ENCODE results near the gene FRY. TPM values are rescaled to one million over a fixed set of nuclear protein-coding genes. Genes with fewer than 3 reads are reported as not detected.

The FRY gene
- total RNA-seq, 1 experiment from 2014 or later: 1.3 TPM

DNA sequence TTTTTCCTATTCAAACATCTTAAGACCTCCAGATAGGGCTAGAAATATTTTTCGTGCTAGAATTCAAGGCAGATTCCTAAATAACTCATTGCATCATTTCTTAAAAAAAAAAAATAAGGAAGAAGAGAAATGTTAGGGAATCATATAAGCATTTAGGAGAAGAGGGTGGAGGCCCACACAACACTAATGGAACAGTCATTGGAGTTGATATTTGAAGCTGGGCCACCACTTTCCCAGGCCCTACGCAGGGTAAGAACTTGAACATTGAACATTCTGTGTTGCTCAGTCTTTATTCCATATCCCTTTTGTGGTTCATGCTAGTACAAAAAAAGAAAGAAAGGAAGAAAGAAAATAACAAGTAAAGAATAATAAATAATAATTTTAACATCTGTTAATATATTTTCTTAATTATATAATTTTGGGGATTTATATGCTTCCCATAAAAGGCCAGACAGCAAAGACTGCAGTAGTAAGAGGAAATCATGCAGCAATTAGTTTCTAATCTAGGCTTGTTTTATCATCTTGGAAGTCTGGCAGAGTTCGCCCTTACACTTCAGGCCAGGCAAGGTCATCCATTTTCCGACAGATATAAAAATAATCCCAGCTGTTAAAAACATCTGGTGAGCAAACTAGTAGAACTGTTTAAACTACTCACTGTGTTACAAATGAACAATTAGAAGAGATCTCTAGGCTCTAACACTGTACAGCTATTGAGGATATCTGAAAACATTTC is 127.7 kb downstream of the FRY start:
- H3K27ac ChIP-seq (ENCODE audit: low read length): no peak overlapping the region
- H3K36me3 ChIP-seq (ENCODE audit: low read depth, low read length): no peaks in the 10 kb centered on the region
- TF ChIP-seq, protein P1, sequence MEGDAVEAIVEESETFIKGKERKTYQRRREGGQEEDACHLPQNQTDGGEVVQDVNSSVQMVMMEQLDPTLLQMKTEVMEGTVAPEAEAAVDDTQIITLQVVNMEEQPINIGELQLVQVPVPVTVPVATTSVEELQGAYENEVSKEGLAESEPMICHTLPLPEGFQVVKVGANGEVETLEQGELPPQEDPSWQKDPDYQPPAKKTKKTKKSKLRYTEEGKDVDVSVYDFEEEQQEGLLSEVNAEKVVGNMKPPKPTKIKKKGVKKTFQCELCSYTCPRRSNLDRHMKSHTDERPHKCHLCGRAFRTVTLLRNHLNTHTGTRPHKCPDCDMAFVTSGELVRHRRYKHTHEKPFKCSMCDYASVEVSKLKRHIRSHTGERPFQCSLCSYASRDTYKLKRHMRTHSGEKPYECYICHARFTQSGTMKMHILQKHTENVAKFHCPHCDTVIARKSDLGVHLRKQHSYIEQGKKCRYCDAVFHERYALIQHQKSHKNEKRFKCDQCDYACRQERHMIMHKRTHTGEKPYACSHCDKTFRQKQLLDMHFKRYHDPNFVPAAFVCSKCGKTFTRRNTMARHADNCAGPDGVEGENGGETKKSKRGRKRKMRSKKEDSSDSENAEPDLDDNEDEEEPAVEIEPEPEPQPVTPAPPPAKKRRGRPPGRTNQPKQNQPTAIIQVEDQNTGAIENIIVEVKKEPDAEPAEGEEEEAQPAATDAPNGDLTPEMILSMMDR (conservative IDR thresholded peaks at IDR 0.05; ENCODE audit: low read depth, low read length): no peak
- TF ChIP-seq EZH2 (IDR thresholded peaks at IDR 0.05; ENCODE audit: low read length, unreplicated experiment) (no peak), EZH2phosphoT487 (IDR thresholded peaks at IDR 0.05; ENCODE audit: borderline replicate concordance, low read length) (no peak)
- CTCF ChIA-PET: no interaction called here
- intact Hi-C loops (cut with micrococcal nuclease): no loop called here
- DNase-seq: no peak
- ATAC-seq: no peak
- H2AFZ ChIP-seq (ENCODE audit: low read length): no peak overlapping the region
- no peak overlapping the region for H3K9ac ChIP-seq (ENCODE audit: low read length)
- no peaks in the 10 kb centered on the region for H4K20me1 ChIP-seq (ENCODE audit: low read length)
- POLR2A ChIA-PET (ENCODE audit: unreplicated experiment): interaction anchor here (0.7 kb wide), 1 partner anchor 77 kb away, joined by 8 read pairs; no protein-coding TSS in a partner anchor
- peaks cover 12% of the 10 kb centered on the region; the same call in 1 of the 2 replicates for H3K4me1 ChIP-seq (ENCODE audit: insufficient read depth, low read length)
- no peaks in the 10 kb centered on the region for H3K9me3 ChIP-seq (ENCODE audit: low read length)
- H3K4me2 ChIP-seq (ENCODE audit: low read length): no peak overlapping the region
- H3K27me3 ChIP-seq (ENCODE audit: low read length): no peaks in the 10 kb centered on the region
- no peaks in the 10 kb centered on the region for H3K79me2 ChIP-seq (ENCODE audit: low read length)
- BruUV-seq (replicated peaks): no TSS peak
- no peaks in the 10 kb centered on the region for H3F3A ChIP-seq (ENCODE audit: low read length, unreplicated experiment)
- H3K9me2 ChIP-seq (replicated peaks; ENCODE audit: low read length): no peaks in the 10 kb centered on the region
- no peak overlapping the region for H3K4me3 ChIP-seq (ENCODE audit: low read length)

DNA sequence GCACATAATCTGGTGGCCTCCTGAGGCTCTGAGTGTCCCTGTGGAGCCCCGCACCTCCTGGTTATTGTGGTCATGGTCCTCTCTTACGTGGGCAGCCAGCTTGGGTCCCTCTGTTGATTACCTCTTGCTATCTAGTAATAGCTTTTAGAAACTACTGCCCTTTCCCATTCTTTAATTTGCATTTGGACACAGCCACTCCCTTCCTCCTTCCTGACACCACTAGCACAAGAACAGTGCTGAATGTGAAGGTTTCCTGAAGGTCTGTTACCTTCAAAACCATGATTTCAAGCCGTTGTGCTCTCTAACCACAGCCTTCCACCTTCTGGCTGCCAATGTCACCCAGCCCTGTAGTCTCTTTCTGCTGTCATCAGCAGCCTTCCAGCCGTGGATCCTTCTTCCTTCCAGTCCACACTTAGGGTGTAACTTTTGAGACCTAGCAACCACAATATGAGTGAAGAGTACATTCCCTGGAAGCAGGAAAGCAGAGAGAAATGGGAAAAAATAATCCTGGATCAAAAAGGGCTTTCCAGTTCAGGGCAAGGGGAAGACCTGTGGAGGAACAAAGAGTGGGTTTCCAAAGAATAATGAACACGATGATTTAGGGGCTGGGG is 130.9 kb downstream of the FRY start:
- intact Hi-C loops (cut with micrococcal nuclease): loop anchor here (10.0 kb wide), 1 partner anchor 252 kb away; no protein-coding TSS in a partner anchor
- POLR2A ChIA-PET (ENCODE audit: unreplicated experiment): no interaction called here

More for the DNA sequence above, 130.9 kb downstream of the FRY start:
- CTCF ChIA-PET: no interaction called here
- H3K27me3 ChIP-seq (ENCODE audit: low read length): no peaks in the 10 kb centered on the region
- ATAC-seq (no peak), DNase-seq (no peak)
- H4K20me1 ChIP-seq (ENCODE audit: low read length): no peaks in the 10 kb centered on the region
- H3K36me3 ChIP-seq (ENCODE audit: low read depth, low read length): no peaks in the 10 kb centered on the region
- no peaks in the 10 kb centered on the region for H3K9me3 ChIP-seq (ENCODE audit: low read length)
- peaks cover 12% of the 10 kb centered on the region; the same call in 1 of the 2 replicates for H3K4me1 ChIP-seq (ENCODE audit: insufficient read depth, low read length)
- 0 out of 2 replicates have a peak overlapping the region, but pooled peaks have one; percentile 37 for H2AFZ ChIP-seq (ENCODE audit: low read length)
- H3K79me2 ChIP-seq (ENCODE audit: low read length): no peaks in the 10 kb centered on the region
- H3K9me2 ChIP-seq (replicated peaks; ENCODE audit: low read length): no peaks in the 10 kb centered on the region
- no peak overlapping the region for H3K4me3 ChIP-seq (ENCODE audit: low read length)
- no peak overlapping the region for H3K27ac ChIP-seq (ENCODE audit: low read length)
- no peak for TF ChIP-seq EZH2 (IDR thresholded peaks at IDR 0.05; ENCODE audit: low read length, unreplicated experiment)
- TF ChIP-seq, protein P1 (conservative IDR thresholded peaks at IDR 0.05; ENCODE audit: low read depth, low read length): no peak
- no peak for TF ChIP-seq EZH2phosphoT487 (IDR thresholded peaks at IDR 0.05; ENCODE audit: borderline replicate concordance, low read length)
- no peak overlapping the region for H3K9ac ChIP-seq (ENCODE audit: low read length)
- H3K4me2 ChIP-seq (ENCODE audit: low read length): 0 out of 2 replicates have a peak overlapping the region, but pooled peaks have one; percentile 12
- no TSS peak for BruUV-seq (replicated peaks)
- no peaks in the 10 kb centered on the region for H3F3A ChIP-seq (ENCODE audit: low read length, unreplicated experiment)

All from PC-3 (cell line).